HG03469 (cell line): Measurements from ENCODE around the gene C3orf20.
"Not testable (repeated sequence)": the region's sequence is repeated elsewhere in the genome, so short reads cannot be mapped to it uniquely, and the experiment has no call there.

Experiments used
- ATAC-seq: cut with Tn5 transposase; IDR thresholded peaks from one replicate; pipeline ENCODE4 v1.9.1; 2021; ENCODE audit warnings: mild to moderate bottlenecking, moderate library complexity, moderate number of reproducible peaks; ENCODE audit not compliant: unreplicated experiment

The C3orf20 gene

GRCh38 chr3:14793858-14794234, 118.9 kb downstream of the C3orf20 start:
- ATAC-seq = no peak

GRCh38 chr3:14794435-14794834, 119.5 kb downstream of the C3orf20 start:
- no peak for ATAC-seq

GRCh38 chr3:14795996-14796395, 121.1 kb downstream of the C3orf20 start:
- no peak for ATAC-seq

- ATAC-seq = no peak
Measured at GRCh38 chr3:14796403-14797077, 121.6 kb downstream of the C3orf20 start.

- ATAC-seq = no peak
Measured at GRCh38 chr3:14797731-14798130, 122.8 kb downstream of the C3orf20 start.

GRCh38 chr3:14798231-14798630, 123.3 kb downstream of the C3orf20 start:
- no peak for ATAC-seq

- no peak for ATAC-seq
Measured at GRCh38 chr3:14799146-14799545, 124.2 kb downstream of the C3orf20 start.

GRCh38 chr3:14801031-14801430, 126.1 kb downstream of the C3orf20 start:
- ATAC-seq = no peak

- no peak for ATAC-seq
Measured at GRCh38 chr3:14801668-14802380, 126.9 kb downstream of the C3orf20 start.

GRCh38 chr3:14802381-14802731, 127.4 kb downstream of the C3orf20 start:
- no peak for ATAC-seq

GRCh38 chr3:14803101-14803980, 128.4 kb downstream of the C3orf20 start:
- ATAC-seq = no peak

GRCh38 chr3:14803981-14804834, 129.3 kb downstream of the C3orf20 start:
- ATAC-seq = no peak

GRCh38 chr3:14804835-14805780, 130.2 kb downstream of the C3orf20 start:
- no peak for ATAC-seq

GRCh38 chr3:14805961-14806537, 131.1 kb downstream of the C3orf20 start:
- ATAC-seq = no peak

GRCh38 chr3:14806641-14807263, 131.8 kb downstream of the C3orf20 start:
- ATAC-seq = no peak

GRCh38 chr3:14808025-14808424, 133.1 kb downstream of the C3orf20 start:
- no peak for ATAC-seq

GRCh38 chr3:14808502-14809266, 133.7 kb downstream of the C3orf20 start:
- no peak for ATAC-seq

- ATAC-seq = not testable (repeated sequence)
Measured at GRCh38 chr3:14809611-14810010, 134.7 kb downstream of the C3orf20 start.
